GM18951 (cell line): ENCODE measurements around the gene CIB1.

ENCODE experiments used
- POLR2A ChIP-seq: IDR thresholded peaks from 4 replicates; pipeline ENCODE4 v1.6.1; 2011; ENCODE audit warnings: mild to moderate bottlenecking; ENCODE audit not compliant: insufficient read length, insufficient read depth; ENCODE audit errors: extremely low read depth
- in situ Hi-C: fragments of 300-500 bp; cut with MboI; formaldehyde crosslinking; loops from one replicate; pipeline ENCODE4 v1.12.0; 2022; ENCODE audit warnings: low sequenced_read_pairs, mixed read lengths, inconsistent platforms; ENCODE audit not compliant: unreplicated experiment

CIB1 gene

DNA sequence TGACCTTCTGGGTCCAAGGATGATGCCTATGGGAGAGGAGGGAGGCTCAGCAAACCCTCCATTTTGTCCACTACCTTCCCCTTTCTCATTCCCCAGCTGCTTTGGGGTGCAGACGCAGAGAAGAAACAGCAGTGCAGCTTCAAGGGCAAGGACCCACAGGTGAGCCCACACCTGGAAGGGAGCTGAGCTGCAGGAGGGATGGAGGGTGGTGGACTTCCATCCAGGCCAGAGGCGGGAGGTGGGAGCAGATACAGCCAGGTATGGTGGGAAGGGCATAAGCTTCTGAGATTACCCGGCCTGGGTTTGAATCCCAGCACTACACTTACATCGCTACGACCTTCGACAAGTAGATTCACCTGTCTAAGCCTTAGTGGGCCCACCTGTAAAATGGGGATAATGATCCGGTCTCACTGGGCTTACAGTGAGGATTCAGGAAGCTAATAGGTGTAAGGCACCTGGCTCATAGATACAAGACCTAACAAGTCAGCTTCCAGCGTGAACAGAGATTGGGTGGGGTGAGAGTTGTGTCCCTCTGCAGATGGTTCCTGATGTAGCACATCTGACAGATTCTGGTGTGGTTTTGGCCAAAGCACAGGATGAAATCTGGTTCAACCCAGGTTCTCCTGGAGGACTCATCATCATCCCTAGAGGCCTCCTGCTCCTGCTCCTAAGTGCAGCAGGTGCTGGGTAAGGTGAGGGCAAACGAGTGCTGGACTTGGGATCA is 15.9 kb downstream of the CIB1 start:
- no peak for TF ChIP-seq POLR2A
- in situ Hi-C loops: loop anchor here (5.0 kb wide), 1 partner anchor 56 kb away; no protein-coding TSS in a partner anchor

DNA sequence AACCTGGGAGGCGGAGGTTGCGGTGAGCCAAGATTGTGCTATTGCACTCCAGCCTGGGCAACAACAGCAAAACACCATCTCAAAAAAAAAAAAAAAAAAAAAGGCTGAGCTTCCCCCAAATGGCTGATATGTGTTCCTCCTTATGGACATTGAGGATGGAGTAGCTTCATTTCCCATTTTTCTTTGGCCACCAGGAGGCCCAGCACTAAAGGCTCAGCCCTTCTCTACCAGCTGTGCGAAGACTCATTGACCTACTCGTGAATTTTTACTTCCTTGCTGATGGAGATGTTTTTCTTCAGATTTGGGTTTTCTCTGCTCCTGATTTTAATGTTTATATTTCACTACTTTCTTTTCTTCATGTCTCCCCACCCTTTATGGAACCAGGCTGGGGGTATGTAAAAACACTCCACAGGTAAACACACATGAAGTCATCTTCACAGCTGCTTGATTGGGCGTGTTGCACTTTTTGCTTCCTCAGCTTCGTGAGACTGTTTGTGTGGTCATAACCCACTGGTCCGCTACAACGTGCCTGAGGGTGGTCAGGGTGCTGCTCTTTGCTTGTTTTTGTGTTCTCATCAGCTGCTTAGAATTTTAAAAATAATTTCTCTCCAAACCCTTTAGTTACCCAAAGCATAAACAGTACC is 19.1 kb downstream of the CIB1 start:
- TF ChIP-seq POLR2A: no peak
- in situ Hi-C loops: loop anchor here (5.0 kb wide), 1 partner anchor 52 kb away; no protein-coding TSS in a partner anchor

GRCh38 chr15:90213818-90214204 is 19.9 kb downstream of the CIB1 start:
- TF ChIP-seq POLR2A: no peak
- in situ Hi-C loops: no loop called here

DNA sequence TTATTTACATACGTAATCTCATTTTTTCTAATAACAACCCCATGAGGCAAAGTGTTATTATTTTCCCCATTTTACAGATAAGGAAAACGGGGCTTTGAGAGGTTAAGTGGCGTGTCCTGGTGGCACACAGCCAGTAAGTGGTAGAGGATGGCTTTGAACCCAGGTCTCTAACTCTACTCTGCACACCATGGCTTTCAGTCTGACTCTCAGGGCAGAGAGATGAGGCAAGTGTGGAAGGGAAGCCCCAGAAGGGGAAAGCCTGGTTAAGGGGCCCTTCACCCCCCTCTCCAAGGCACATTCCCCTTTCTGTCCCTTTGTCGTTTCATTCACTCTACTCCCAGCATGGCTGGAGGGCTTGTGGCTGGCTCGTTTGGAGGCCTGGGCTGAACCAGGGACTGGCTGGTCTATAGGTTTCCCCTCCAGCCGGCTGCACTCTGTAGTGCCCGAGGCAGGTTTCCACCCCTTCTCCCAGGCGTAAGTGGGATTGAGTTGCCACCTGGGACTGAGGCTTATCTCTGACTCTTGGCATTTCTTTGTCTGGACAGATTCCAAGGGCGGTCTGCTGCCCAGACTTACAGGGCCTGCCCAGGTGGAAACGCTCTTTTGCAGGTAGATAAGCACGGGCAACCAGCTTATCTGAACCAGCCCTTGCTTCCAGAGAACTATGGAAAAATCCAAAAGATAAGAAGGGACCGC is 20.5 kb downstream of the CIB1 start:
- TF ChIP-seq POLR2A: no peak
- in situ Hi-C loops: no loop called here

GRCh38 chr15:90212221-90213098 is 21.3 kb downstream of the CIB1 start:
- in situ Hi-C loops: no loop called here
- no peak for TF ChIP-seq POLR2A

GRCh38 chr15:90211440-90212143 is 22.1 kb downstream of the CIB1 start:
- in situ Hi-C loops: no loop called here
- TF ChIP-seq POLR2A: no peak

DNA sequence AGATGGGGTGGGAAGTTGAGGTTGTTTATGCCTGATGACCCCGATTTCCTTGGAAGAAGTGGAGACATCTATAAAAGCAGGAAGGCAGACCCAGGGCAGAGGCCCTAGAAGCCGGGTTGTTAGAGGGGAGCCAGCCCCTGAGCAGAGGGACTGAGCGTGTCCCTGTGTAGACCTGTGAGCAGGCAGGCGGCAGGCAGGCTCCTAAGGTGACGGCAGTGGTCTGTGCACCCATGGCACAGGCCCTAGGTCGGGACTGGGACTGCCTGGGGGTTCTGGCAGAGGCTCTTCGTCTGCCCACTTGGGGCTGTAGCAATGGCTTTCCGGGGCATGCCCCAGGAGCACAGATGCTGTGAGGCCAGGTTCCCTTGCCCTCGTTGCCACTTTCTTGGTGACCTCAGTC is 22.7 kb downstream of the CIB1 start:
- no peak for TF ChIP-seq POLR2A
- in situ Hi-C loops: no loop called here

- no peak for TF ChIP-seq POLR2A
- in situ Hi-C loops: no loop called here
Measured at GRCh38 chr15:90210593-90210992, 23.1 kb downstream of the CIB1 start.

GRCh38 chr15:90209591-90209990 is 24.1 kb downstream of the CIB1 start:
- TF ChIP-seq POLR2A: no peak
- in situ Hi-C loops: no loop called here

GRCh38 chr15:90208356-90208755 is 25.4 kb downstream of the CIB1 start:
- in situ Hi-C loops: no loop called here

GRCh38 chr15:90207252-90207651 is 26.5 kb downstream of the CIB1 start:
- in situ Hi-C loops: no loop called here

More at GRCh38 chr15:90208356-90208755, 25.4 kb downstream of the CIB1 start:
- no peak for TF ChIP-seq POLR2A

DNA sequence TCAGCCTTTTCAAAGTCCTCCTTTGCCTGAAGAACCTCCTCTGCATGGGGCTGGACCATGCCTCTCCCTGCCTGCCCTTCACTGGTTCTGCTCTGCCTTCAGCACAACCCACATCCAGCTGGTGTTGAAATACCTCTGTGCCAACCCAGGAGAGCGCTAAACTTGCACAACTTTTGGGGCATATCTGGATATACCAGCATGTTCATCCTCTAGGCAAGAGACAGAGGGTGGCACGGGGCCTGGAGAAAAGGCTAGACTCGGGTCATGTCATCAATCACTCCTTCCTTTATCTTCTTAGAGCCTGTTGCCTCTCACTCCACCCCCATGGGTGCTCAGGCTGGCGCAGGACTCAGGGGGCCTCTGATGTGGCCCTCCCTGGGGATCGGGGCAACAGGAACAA is 27.9 kb downstream of the CIB1 start:
- TF ChIP-seq POLR2A: no peak
- in situ Hi-C loops: no loop called here

More at GRCh38 chr15:90207252-90207651, 26.5 kb downstream of the CIB1 start:
- TF ChIP-seq POLR2A: no peak
